H9 (cell line): ENCODE measurements around the gene DAPK1. TPM values are rescaled to one million over a fixed set of nuclear protein-coding genes. Genes with fewer than 3 reads are reported as not detected.

ENCODE experiments used
- DNase-seq: peaks from one replicate; pipeline ENCODE4 v3.0.0-alpha.2; 2017
- H2AFZ ChIP-seq: one replicate; pipeline ENCODE4 v1.6.1; 2013; ENCODE audit warnings: mild to moderate bottlenecking, low read length, control low read depth, moderate library complexity
- H2AK5ac ChIP-seq: 2 replicates; pipeline ENCODE4 v1.6.1; 2013; ENCODE audit warnings: low read length, control low read depth, mixed read lengths; ENCODE audit not compliant: insufficient read length
- H2BK120ac ChIP-seq: one replicate; pipeline ENCODE4 v1.6.1; 2013; ENCODE audit warnings: low read depth, mild to moderate bottlenecking, low read length, control low read depth, inconsistent platforms; ENCODE audit not compliant: poor library complexity, severe bottlenecking
- H2BK12ac ChIP-seq: 2 replicates; pipeline ENCODE4 v1.6.1; 2013; ENCODE audit warnings: low read length, control low read depth, mixed read lengths, low read depth; ENCODE audit not compliant: insufficient read length
- H2BK15ac ChIP-seq: 2 replicates; pipeline ENCODE4 v1.6.1; 2013; ENCODE audit warnings: low read depth, low read length, control low read depth
- H2BK20ac ChIP-seq: one replicate; pipeline ENCODE4 v1.6.1; 2013; ENCODE audit warnings: low read depth, mild to moderate bottlenecking, low read length, control low read depth, inconsistent platforms; ENCODE audit not compliant: poor library complexity, severe bottlenecking
- H2BK5ac ChIP-seq: 2 replicates; pipeline ENCODE4 v1.6.1; 2013; ENCODE audit warnings: low read length, control low read depth, mixed read lengths; ENCODE audit not compliant: insufficient read length
- H3K14ac ChIP-seq: 2 replicates; pipeline ENCODE4 v1.6.1; 2013; ENCODE audit warnings: low read length, control low read depth; ENCODE audit not compliant: insufficient read depth
- H3K18ac ChIP-seq: 2 replicates; pipeline ENCODE4 v1.6.1; 2013; ENCODE audit warnings: low read depth, mild to moderate bottlenecking, mixed read lengths, low read length, control low read depth; ENCODE audit not compliant: insufficient read length
- H3K23ac ChIP-seq: 2 replicates; pipeline ENCODE4 v1.6.1; 2013; ENCODE audit warnings: low read length, control low read depth, mixed read lengths, low read depth; ENCODE audit not compliant: insufficient read length
- H3K23me2 ChIP-seq: 2 replicates; pipeline ENCODE4 v1.6.1; 2013; ENCODE audit warnings: low read depth, mild to moderate bottlenecking, mixed read lengths, low read length, control low read depth; ENCODE audit not compliant: insufficient read length, poor library complexity, severe bottlenecking
- H3K27ac ChIP-seq: 2 replicates; pipeline ENCODE4 v1.5.1; 2013; ENCODE audit warnings: low read length, control low read depth, mixed read lengths, low read depth; ENCODE audit not compliant: insufficient read length
- H3K27me3 ChIP-seq: 2 replicates; pipeline ENCODE4 v1.6.1; 2013; ENCODE audit warnings: low read length, control low read depth, inconsistent platforms; ENCODE audit not compliant: insufficient read depth
- H3K4ac ChIP-seq: 2 replicates; pipeline ENCODE4 v1.6.1; 2013; ENCODE audit warnings: low read depth, mild to moderate bottlenecking, control low read depth, inconsistent platforms, low read length, moderate library complexity
- H3K4me1 ChIP-seq: 2 replicates; pipeline ENCODE4 v1.6.1; 2013; ENCODE audit warnings: low read length, control low read depth, inconsistent platforms; ENCODE audit not compliant: insufficient read depth
- H3K4me2 ChIP-seq: 2 replicates; pipeline ENCODE4 v1.6.1; 2013; ENCODE audit warnings: low read length, control low read depth, mixed read lengths; ENCODE audit not compliant: insufficient read length, insufficient read depth
- H3K56ac ChIP-seq: 2 replicates; pipeline ENCODE4 v1.6.1; 2013; ENCODE audit warnings: low read depth, mild to moderate bottlenecking, mixed read lengths, low read length, control low read depth; ENCODE audit not compliant: insufficient read length
- H3K79me1 ChIP-seq: 2 replicates; pipeline ENCODE4 v1.6.1; 2013; ENCODE audit warnings: low read depth, mild to moderate bottlenecking, moderate library complexity, low read length, control low read depth, inconsistent platforms; ENCODE audit not compliant: insufficient read depth, poor library complexity, severe bottlenecking
- H3K79me2 ChIP-seq: 2 replicates; pipeline ENCODE4 v1.6.1; 2013; ENCODE audit warnings: low read length, control low read depth, inconsistent platforms; ENCODE audit not compliant: insufficient read depth
- H3K9ac ChIP-seq: 2 replicates; pipeline ENCODE4 v1.6.1; 2013; ENCODE audit warnings: low read length, control low read depth, mixed read lengths; ENCODE audit not compliant: insufficient read length; ENCODE audit errors: extremely low read depth
- H3K9me3 ChIP-seq: one replicate; pipeline ENCODE4 v1.6.1; 2013; ENCODE audit warnings: low read depth, low read length, inconsistent platforms; ENCODE audit not compliant: control insufficient read depth
- H3T11ph ChIP-seq: one replicate; pipeline ENCODE4 v1.6.1; 2013; ENCODE audit warnings: mild to moderate bottlenecking, low read length, control low read depth, inconsistent platforms
- H4K20me1 ChIP-seq: one replicate; pipeline ENCODE4 v1.6.1; 2013; ENCODE audit not compliant: control insufficient read depth, insufficient read length, insufficient read depth
- H4K5ac ChIP-seq: 2 replicates; pipeline ENCODE4 v1.6.1; 2013; ENCODE audit warnings: low read depth, mild to moderate bottlenecking, mixed read lengths, low read length, control low read depth; ENCODE audit not compliant: insufficient read length
- H4K8ac ChIP-seq: replicated peaks from 2 replicates; pipeline ENCODE4 v1.6.1; 2013; ENCODE audit warnings: low read length, control low read depth, mixed read lengths, low read depth; ENCODE audit not compliant: insufficient read length
- H4K91ac ChIP-seq: 2 replicates; pipeline ENCODE4 v1.6.1; 2013; ENCODE audit warnings: low read depth, mild to moderate bottlenecking, moderate library complexity, mixed read lengths, low read length, control low read depth; ENCODE audit not compliant: insufficient read length
- H3K27ac Mint-ChIP-seq, 3 experiments: 2 replicates in 2 of 3; 3 replicates in 1 of 3; pipeline ENCODE4 v1.8.0; 2020 to 2021; ENCODE audit warnings: mixed read lengths in 3 of 3, mild to moderate bottlenecking in 1 of 3, moderate library complexity in 1 of 3
- H3K27me3 Mint-ChIP-seq: 2 replicates; pipeline ENCODE4 v1.8.0; 2021; ENCODE audit warnings: low read depth, mild to moderate bottlenecking, moderate library complexity, mixed read lengths
- H3K36me3 Mint-ChIP-seq, 3 experiments: 2 replicates in 2 of 3; 3 replicates in 1 of 3; pipeline ENCODE4 v1.8.0; 2020 to 2021; ENCODE audit warnings: low read depth in 3 of 3, mixed read lengths in 3 of 3; ENCODE audit not compliant: insufficient read depth in 1 of 3
- H3K4me1 Mint-ChIP-seq, 2 experiments: 2 replicates each; pipeline ENCODE4 v1.8.0; 2020; ENCODE audit warnings: mixed read lengths in 2 of 2
- H3K4me3 Mint-ChIP-seq, 2 experiments: 2 replicates in 1 of 2; 3 replicates in 1 of 2; pipeline ENCODE4 v1.8.0; 2020 to 2021; ENCODE audit warnings: mild to moderate bottlenecking in 2 of 2, mixed read lengths in 2 of 2, moderate library complexity in 1 of 2
- H3K9me3 Mint-ChIP-seq, 2 experiments: 2 replicates in 1 of 2; 3 replicates in 1 of 2; pipeline ENCODE4 v1.8.0; 2020; ENCODE audit warnings: mild to moderate bottlenecking in 2 of 2, mixed read lengths in 2 of 2, moderate library complexity in 1 of 2
- WGBS: extraction: QIAGEN DNeasy Blood & Tissue Kit; methylation state at CpG from one replicate; pipeline ENCODE4 v1.1.7; 2013; ENCODE audit warnings: missing lambda C conversion rate, low lambda C conversion rate, mixed read lengths; ENCODE audit not compliant: insufficient read length; ENCODE audit errors: extremely low coverage; 5-methylcytosine and 5-hydroxymethylcytosine counted together
- total RNA-seq: library from RNA; stranded (reverse); gene quantifications from 2 replicates; pipeline ENCODE4 v1.2.1, GENCODE V29; 2021
- TF ChIP-seq, protein P1 (sequence below): fragments of 200-600 bp; sonication (generic); conservative IDR thresholded peaks from 3 replicates; pipeline ENCODE4 v1.8.0; 2021; ENCODE audit warnings: antibody characterized with exemption, mild to moderate bottlenecking

Gene DAPK1
- total RNA-seq, 1 experiment from 2014 or later: 79.4 TPM

DNA sequence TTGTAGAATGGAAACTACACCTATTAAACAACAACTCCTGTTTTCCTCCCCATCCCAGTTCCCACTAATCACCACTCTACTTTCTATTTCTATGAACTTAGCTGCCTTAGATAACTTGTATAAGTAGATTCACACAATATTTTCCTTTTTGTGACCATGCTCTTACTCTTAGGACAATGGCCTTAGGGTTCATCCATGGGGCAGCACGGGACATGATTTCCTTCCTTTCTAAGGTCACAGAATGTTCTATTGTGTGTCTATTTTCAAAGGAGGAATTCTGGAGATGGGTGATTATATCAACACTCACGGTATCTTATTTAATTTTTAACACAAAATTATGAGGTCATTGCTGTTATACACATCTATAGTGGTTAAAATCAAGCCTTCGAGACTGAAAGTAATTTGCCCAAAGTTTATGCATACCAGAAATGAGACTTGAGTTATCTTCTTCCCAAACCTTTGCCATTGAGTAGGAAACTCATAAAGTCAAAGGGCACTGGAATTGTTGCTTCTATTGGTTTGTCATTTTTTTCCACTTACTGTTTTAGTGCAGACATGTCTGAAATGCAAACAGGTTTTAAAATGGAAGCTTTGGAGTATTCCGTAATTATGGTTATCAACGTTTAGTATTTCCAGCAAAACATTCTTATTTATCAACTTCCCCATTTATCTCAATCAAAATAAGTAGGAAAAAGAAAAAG is 251.8 kb downstream of the DAPK1 start:
- H3K27me3 ChIP-seq: no peaks in the 10 kb centered on the region
- no peak overlapping the region for H2BK5ac ChIP-seq
- H4K20me1 ChIP-seq: no peaks in the 10 kb centered on the region
- no peak overlapping the region for H4K8ac ChIP-seq
- no peak overlapping the region for H3K9ac ChIP-seq
- no CpG with 5 or more reads among the region's 5 CpGs for whole genome bisulfite sequencing
- H3K56ac ChIP-seq: no peak overlapping the region
- no peak overlapping the region for H3K23ac ChIP-seq
- no peaks in the 10 kb centered on the region for H3K79me2 ChIP-seq
- no peak overlapping the region for H3K14ac ChIP-seq
- no peak overlapping the region for H2BK15ac ChIP-seq
- TF ChIP-seq, protein P1, sequence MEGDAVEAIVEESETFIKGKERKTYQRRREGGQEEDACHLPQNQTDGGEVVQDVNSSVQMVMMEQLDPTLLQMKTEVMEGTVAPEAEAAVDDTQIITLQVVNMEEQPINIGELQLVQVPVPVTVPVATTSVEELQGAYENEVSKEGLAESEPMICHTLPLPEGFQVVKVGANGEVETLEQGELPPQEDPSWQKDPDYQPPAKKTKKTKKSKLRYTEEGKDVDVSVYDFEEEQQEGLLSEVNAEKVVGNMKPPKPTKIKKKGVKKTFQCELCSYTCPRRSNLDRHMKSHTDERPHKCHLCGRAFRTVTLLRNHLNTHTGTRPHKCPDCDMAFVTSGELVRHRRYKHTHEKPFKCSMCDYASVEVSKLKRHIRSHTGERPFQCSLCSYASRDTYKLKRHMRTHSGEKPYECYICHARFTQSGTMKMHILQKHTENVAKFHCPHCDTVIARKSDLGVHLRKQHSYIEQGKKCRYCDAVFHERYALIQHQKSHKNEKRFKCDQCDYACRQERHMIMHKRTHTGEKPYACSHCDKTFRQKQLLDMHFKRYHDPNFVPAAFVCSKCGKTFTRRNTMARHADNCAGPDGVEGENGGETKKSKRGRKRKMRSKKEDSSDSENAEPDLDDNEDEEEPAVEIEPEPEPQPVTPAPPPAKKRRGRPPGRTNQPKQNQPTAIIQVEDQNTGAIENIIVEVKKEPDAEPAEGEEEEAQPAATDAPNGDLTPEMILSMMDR: no peak
- no peak overlapping the region for H2BK120ac ChIP-seq
- Mint-ChIP-seq H3K9me3 (peaks cover 7 to 12% of the 10 kb centered on the region in 2 experiments), H3K4me1 (peaks cover 5 to 7% of the 10 kb centered on the region in 2 experiments), H3K4me3 (no peak overlapping the region), H3K27me3 (peaks cover 2% of the 10 kb centered on the region; the same call in 1 of the 2 replicates), H3K27ac (no peak overlapping the region), H3K36me3 (peaks cover 0 to 6% (median 1%) of the 10 kb centered on the region in 3 experiments; a peak in 3 of 7 replicates)
- no peak overlapping the region for H3K4me2 ChIP-seq
- no peak overlapping the region for H3K4ac ChIP-seq
- H3T11ph ChIP-seq: no peak overlapping the region
- H3K79me1 ChIP-seq: no peaks in the 10 kb centered on the region
- H2BK20ac ChIP-seq: no peak overlapping the region
- H4K91ac ChIP-seq: no peak overlapping the region
- no peak overlapping the region for H2BK12ac ChIP-seq
- peaks cover 4% of the 10 kb centered on the region for H3K9me3 ChIP-seq
- H3K27ac ChIP-seq: no peak overlapping the region
- H2AFZ ChIP-seq: no peak overlapping the region
- H3K4me1 ChIP-seq: no peaks in the 10 kb centered on the region; the same call in 1 of the 2 replicates
- H2AK5ac ChIP-seq: no peak overlapping the region
- no peak overlapping the region for H3K18ac ChIP-seq
- no peak overlapping the region for H4K5ac ChIP-seq
- no peaks in the 10 kb centered on the region for H3K23me2 ChIP-seq
- DNase-seq: no peak
